BLaER1 treated with 17β-estradiol and CSF1 and Interleukin-3, amounts not matched to agents 10 nM and 100 nM (cell line): ENCODE results near the gene KCNA4.
"Not testable (repeated sequence)": the region's sequence is repeated elsewhere in the genome, so short reads cannot be mapped to it uniquely, and the experiment has no call there.

Source experiments
- H3K27ac ChIP-seq, 11 experiments: shearing (Covaris generic); formaldehyde crosslinking; 2 replicates each; pipeline ENCODE4 v1.8.1; 2022
- H3K27me3 ChIP-seq, 11 experiments: shearing (Covaris generic); formaldehyde crosslinking; 2 replicates each; pipeline ENCODE4 v1.8.1; 2022
- H3K36me3 ChIP-seq, 11 experiments: shearing (Covaris generic); formaldehyde crosslinking; 2 replicates each; pipeline ENCODE4 v1.8.1; 2022
- H3K4me1 ChIP-seq, 10 experiments: shearing (Covaris generic); formaldehyde crosslinking; 2 replicates each; pipeline ENCODE4 v1.8.1; 2022
- H3K4me2 ChIP-seq, 11 experiments: shearing (Covaris generic); formaldehyde crosslinking; 2 replicates each; pipeline ENCODE4 v1.8.1; 2022
- H3K4me3 ChIP-seq, 10 experiments: shearing (Covaris generic); formaldehyde crosslinking; 2 replicates each; pipeline ENCODE4 v1.8.1; 2022
- H3K9ac ChIP-seq, 11 experiments: shearing (Covaris generic); formaldehyde crosslinking; 2 replicates each; pipeline ENCODE4 v1.8.1; 2022
- H3K9me3 ChIP-seq, 11 experiments: shearing (Covaris generic); formaldehyde crosslinking; replicated peaks in 1 of 11; 2 replicates each; pipeline ENCODE4 v1.8.1; 2022
- H4K20me1 ChIP-seq, 11 experiments: shearing (Covaris generic); formaldehyde crosslinking; 2 replicates each; pipeline ENCODE4 v1.8.1; 2022
- Cebpa-rat ChIP-seq, 11 experiments: shearing (Covaris generic); IDR thresholded peaks; 2 replicates each; pipeline ENCODE4 v1.8.1; 2022

Gene KCNA4

DNA sequence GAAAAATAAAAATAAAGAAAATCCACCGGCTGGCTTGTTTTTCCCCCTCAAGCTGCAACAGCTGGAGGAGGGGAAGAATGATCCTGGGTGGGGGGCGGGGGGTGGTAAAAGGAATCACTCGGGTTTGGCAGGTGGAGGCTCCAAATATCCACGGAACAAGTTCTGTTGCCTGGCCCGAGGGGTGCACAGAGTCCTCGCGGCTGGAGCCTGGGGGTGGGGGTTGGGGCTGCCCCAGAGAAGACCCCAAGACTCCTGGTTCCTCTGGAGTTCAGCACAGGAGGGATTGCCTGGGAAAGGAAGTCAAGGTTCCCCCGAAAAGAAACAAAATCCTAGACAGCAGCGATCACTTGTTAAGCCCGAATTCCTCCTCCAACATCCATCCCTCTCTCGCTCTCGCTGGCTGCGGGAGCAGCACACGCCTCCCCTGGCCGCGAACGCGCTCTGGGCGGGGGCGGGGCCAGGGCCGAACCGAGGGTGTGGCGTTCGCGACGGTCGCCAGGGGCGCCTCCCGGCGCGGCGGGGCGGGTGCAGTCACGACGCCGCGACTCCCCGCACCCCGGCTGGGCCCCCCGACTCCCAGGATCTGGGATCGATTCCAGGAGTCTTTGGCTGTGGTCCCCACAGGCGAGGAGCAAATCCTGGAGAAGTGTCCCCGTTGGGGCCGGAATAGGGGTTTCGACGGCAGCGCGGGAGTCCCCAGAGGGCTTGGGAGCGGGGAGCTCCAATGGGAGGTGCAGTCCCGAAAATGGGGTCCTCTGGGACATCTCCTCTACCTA is at the start of gene KCNA4:
TSS of gene KCNA4 (minus strand) at position 443 of the 776 bp plus-strand sequence. CDS start 4,352 bp downstream, outside the sequence.
- no peaks in the 10 kb centered on the region for H3K36me3 ChIP-seq
- H4K20me1 ChIP-seq, result no peaks in the 10 kb centered on the region
- H3K27me3 ChIP-seq, result no peaks in the 10 kb centered on the region
- H3K9me3 ChIP-seq, result peaks cover 12 to 34% (median 24%) of the 10 kb centered on the region in 11 experiments; a peak in 21 of 22 replicates
- TF ChIP-seq Cebpa-rat (IDR thresholded peaks at IDR 0.05), result no peak
- no peak within 1 kb of the TSS for H3K4me2 ChIP-seq
- H3K27ac ChIP-seq, result no peak within 1 kb of the TSS
- no peaks in the 10 kb centered on the region; a peak in 2 of 20 replicates for H3K4me1 ChIP-seq
- H3K4me3 ChIP-seq, result no peak within 1 kb of the TSS; a peak in 1 of 20 replicates
- no peak within 1 kb of the TSS for H3K9ac ChIP-seq

DNA sequence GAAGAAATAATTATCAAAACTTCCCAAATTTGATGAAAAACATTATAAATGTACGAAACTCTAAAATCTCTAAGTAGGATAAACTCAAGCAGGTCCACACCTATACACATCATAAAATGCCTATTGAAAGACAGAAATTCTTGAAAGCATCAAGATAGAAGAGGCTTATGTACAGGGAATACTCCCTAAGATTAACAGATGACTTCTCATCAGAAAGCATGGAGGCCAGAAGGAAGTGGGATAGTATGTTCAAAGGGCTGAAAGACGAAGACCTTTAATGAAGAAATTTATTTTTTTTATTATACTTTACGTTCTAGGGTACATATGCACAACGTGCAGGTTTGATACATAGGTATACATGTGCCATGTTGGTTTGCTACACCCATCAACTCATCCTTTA is 45.3 kb upstream of the KCNA4 start:
- H3K9me3 ChIP-seq, result peaks cover 6 to 21% (median 13%) of the 10 kb centered on the region in 11 experiments
- H3K9ac ChIP-seq, result no peak overlapping the region
- no peak for TF ChIP-seq Cebpa-rat (IDR thresholded peaks at IDR 0.05)
- no peak overlapping the region for H3K27ac ChIP-seq
- no peak overlapping the region for H3K4me3 ChIP-seq
- H3K4me2 ChIP-seq, result no peak overlapping the region
- H3K4me1 ChIP-seq, result peaks cover 0 to 7% (median 0%) of the 10 kb centered on the region in 10 experiments; a peak in 3 of 20 replicates
- no peaks in the 10 kb centered on the region for H3K36me3 ChIP-seq
- no peaks in the 10 kb centered on the region for H4K20me1 ChIP-seq
- H3K27me3 ChIP-seq, result no peaks in the 10 kb centered on the region

DNA sequence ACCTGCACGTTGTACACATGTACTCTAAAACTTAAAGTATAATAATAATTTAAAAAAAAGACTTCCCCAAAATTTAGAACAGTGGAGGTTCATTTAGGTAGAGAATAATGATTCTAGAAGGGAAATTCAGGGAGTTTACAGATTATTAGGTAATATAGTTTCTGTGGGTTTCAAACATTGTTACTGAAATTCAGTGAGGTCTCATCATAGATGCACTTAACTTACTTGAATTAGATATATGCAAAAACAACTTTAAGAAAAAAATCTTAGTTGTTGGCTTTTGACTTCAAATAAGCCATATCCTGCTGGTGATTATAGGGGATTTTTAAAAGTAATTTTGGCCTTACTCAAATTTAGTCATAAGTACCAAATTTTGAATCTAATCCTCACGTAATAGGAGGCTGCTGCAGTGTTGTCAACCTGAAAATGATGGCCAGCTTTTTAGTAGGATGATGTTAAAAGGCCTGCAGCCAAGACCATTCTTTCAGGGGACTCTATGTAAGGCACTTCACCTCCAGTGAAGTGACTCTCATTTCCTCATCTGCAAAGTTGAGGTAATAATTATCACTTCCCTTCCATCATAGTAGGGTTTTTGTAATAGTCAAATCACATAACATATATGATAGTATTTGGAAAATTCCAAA is 42.5 kb upstream of the KCNA4 start:
- Histone ChIP-seq H3K4me1 (no peaks in the 10 kb centered on the region), H3K27me3 (no peaks in the 10 kb centered on the region), H3K9me3 (peaks cover 6 to 18% (median 10%) of the 10 kb centered on the region in 11 experiments), H3K27ac (no peak overlapping the region), H3K9ac (no peak overlapping the region), H4K20me1 (no peaks in the 10 kb centered on the region), H3K4me3 (no peak overlapping the region), H3K36me3 (no peaks in the 10 kb centered on the region), H3K4me2 (no peak overlapping the region)
- no peak for TF ChIP-seq Cebpa-rat (IDR thresholded peaks at IDR 0.05)

- Histone ChIP-seq H3K4me1 (no peaks in the 10 kb centered on the region; a peak in 1 of 20 replicates), H3K27ac (no peak overlapping the region), H3K4me2 (no peak overlapping the region), H3K27me3 (no peaks in the 10 kb centered on the region), H3K4me3 (no peak overlapping the region), H3K9me3 (no peaks in the 10 kb centered on the region), H3K36me3 (no peaks in the 10 kb centered on the region), H3K9ac (no peak overlapping the region), H4K20me1 (no peaks in the 10 kb centered on the region)
- no peak for TF ChIP-seq Cebpa-rat (IDR thresholded peaks at IDR 0.05)
Observed at GRCh38 chr11:30049214-30049613, 32.4 kb upstream of the KCNA4 start.

DNA sequence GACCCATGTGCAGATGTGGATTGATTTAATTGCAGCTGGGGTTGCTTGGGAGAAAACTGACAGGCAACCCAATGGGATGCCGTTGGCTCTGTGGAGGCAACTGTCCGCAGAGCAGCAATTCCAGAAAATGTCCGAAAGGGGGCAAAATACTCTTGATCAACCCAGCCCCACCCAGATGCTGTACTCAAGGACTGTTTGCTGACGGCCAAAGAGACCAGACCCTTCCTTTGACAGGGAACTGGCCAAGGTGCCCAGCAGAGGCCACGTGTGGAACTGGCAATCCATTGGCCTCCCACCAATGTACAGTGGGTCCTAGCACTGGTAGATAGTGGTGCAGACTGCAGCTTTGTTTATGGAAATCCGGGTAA is 29.7 kb upstream of the KCNA4 start:
- H3K4me2 ChIP-seq, result no peak overlapping the region
- H3K9ac ChIP-seq, result no peak overlapping the region

DNA sequence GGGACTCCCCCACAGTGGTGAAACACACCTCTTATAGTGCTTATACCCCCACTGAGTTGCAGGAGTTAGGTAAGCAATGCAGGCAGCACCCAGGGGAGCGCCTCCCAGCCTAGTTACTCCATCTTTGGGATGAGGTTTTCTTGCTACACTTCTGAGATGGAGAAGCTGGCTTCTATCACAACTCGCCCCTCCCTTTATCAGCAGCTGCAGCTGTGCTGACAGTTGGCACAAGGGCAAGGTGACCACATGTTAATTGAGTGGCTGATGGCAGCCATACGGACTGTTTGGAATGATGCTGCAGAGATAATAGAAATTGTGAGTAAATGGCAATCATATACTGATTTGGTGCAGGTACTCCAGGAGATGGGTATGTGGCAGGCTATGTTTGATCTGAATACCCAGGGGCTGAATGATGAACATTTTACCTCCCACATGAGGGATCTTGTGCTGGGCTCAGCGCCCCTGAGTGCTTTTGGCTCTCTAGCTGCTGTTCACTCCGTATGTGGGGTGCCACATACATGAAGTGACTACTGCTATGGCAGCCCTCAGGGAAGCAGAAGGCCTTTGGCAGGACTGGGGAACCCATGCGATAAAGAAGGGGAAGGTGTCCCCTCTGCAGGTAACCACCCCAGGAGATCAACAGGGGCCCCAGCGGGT is 29.2 kb upstream of the KCNA4 start:
- no peaks in the 10 kb centered on the region for H4K20me1 ChIP-seq
- no peak overlapping the region for H3K4me3 ChIP-seq
- H3K4me2 ChIP-seq, result no peak overlapping the region
- no peaks in the 10 kb centered on the region; a peak in 1 of 20 replicates for H3K4me1 ChIP-seq
- no peak overlapping the region for H3K27ac ChIP-seq
- no peak for TF ChIP-seq Cebpa-rat (IDR thresholded peaks at IDR 0.05)
- H3K36me3 ChIP-seq, result no peaks in the 10 kb centered on the region
- H3K9ac ChIP-seq, result no peak overlapping the region
- H3K9me3 ChIP-seq, result no peaks in the 10 kb centered on the region
- H3K27me3 ChIP-seq, result no peaks in the 10 kb centered on the region

More for the DNA sequence above, 29.7 kb upstream of the KCNA4 start:
- H3K4me3 ChIP-seq, result no peak overlapping the region
- no peaks in the 10 kb centered on the region for H4K20me1 ChIP-seq
- H3K36me3 ChIP-seq, result no peaks in the 10 kb centered on the region
- H3K27me3 ChIP-seq, result no peaks in the 10 kb centered on the region
- no peak for TF ChIP-seq Cebpa-rat (IDR thresholded peaks at IDR 0.05)
- no peak overlapping the region for H3K27ac ChIP-seq
- no peaks in the 10 kb centered on the region; a peak in 1 of 20 replicates for H3K4me1 ChIP-seq
- no peaks in the 10 kb centered on the region for H3K9me3 ChIP-seq

GRCh38 chr11:30045144-30045543 is 28.3 kb upstream of the KCNA4 start:
- Histone ChIP-seq H3K4me1 (no peaks in the 10 kb centered on the region; a peak in 1 of 20 replicates), H3K36me3 (no peaks in the 10 kb centered on the region), H3K9ac (no peak overlapping the region), H3K4me2 (no peak overlapping the region), H3K27ac (no peak overlapping the region), H3K27me3 (no peaks in the 10 kb centered on the region), H4K20me1 (no peaks in the 10 kb centered on the region), H3K4me3 (no peak overlapping the region), H3K9me3 (no peaks in the 10 kb centered on the region)
- TF ChIP-seq Cebpa-rat (IDR thresholded peaks at IDR 0.05), result no peak

GRCh38 chr11:30041171-30041570 is 24.3 kb upstream of the KCNA4 start:
- no peak overlapping the region for H3K27ac ChIP-seq
- no peak overlapping the region for H3K4me2 ChIP-seq
- H3K9ac ChIP-seq, result no peak overlapping the region
- H3K9me3 ChIP-seq, result no peaks in the 10 kb centered on the region
- H3K27me3 ChIP-seq, result no peaks in the 10 kb centered on the region
- no peaks in the 10 kb centered on the region for H4K20me1 ChIP-seq
- no peak for TF ChIP-seq Cebpa-rat (IDR thresholded peaks at IDR 0.05)
- no peak overlapping the region for H3K4me3 ChIP-seq
- no peaks in the 10 kb centered on the region; a peak in 1 of 20 replicates for H3K4me1 ChIP-seq
- H3K36me3 ChIP-seq, result no peaks in the 10 kb centered on the region

GRCh38 chr11:30034746-30035145 is 17.9 kb upstream of the KCNA4 start:
- H3K36me3 ChIP-seq, H4K20me1 ChIP-seq, H3K9ac ChIP-seq, H3K27ac ChIP-seq, H3K27me3 ChIP-seq, H3K4me1 ChIP-seq, H3K4me3 ChIP-seq, H3K4me2 ChIP-seq: not testable (repeated sequence)
- H3K9me3 ChIP-seq, result peaks cover 13 to 20% (median 18%) of the 10 kb centered on the region in 11 experiments

GRCh38 chr11:30034166-30034565 is 17.3 kb upstream of the KCNA4 start:
- not testable (repeated sequence) for H3K27me3 ChIP-seq, H3K4me2 ChIP-seq, H3K27ac ChIP-seq, H3K9ac ChIP-seq, H3K4me1 ChIP-seq, H4K20me1 ChIP-seq, H3K4me3 ChIP-seq, H3K36me3 ChIP-seq
- peaks cover 13 to 20% (median 18%) of the 10 kb centered on the region in 11 experiments for H3K9me3 ChIP-seq
